DMS 273 (cell line): ENCODE data around the gene TUBA8.
"Not testable (repeated sequence)": the region's sequence is repeated elsewhere in the genome, so short reads cannot be mapped to it uniquely, and the experiment has no call there.

Experiments used
- DNase-seq: peaks from one replicate; lab custom pipeline; 2025; ENCODE audit not compliant: unreplicated experiment; lab: John Stamatoyannopoulos, UW

Gene TUBA8

GRCh38 chr22:18110194-18110953 lies at the start of gene TUBA8:
Gene TUBA8, plus strand, starts transcription at chr22:18110809. Its CDS starts 57 bp downstream, at chr22:18110866.
- peak; percentile 72 for DNase-seq

- DNase-seq: no peak
Measured at GRCh38 chr22:18062421-18062820, 48.2 kb upstream of the TUBA8 start.

GRCh38 chr22:18063306-18063705 lies 47.3 kb upstream of the TUBA8 start:
- DNase-seq: no peak

DNA sequence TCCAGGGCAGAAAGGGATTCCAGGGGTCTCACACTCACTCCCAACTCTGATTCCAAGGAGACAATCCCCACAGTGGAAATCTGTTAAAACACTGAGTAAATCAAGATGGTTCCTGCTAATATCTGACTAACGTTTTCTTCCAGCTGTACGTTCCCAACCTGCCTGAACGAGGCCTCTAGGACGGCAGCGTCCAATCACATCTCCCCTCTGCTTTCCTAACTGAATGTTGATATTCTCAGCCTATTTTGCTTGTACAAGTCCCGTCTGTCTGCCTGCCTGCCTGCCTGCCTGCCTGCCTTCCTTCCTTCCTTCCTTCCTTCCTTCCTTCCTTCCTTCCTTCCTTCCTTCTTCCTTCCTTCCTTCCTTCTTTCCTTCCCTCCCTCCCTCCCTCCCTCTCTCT lies 46.9 kb upstream of the TUBA8 start:
- DNase-seq: not testable (repeated sequence)

DNA sequence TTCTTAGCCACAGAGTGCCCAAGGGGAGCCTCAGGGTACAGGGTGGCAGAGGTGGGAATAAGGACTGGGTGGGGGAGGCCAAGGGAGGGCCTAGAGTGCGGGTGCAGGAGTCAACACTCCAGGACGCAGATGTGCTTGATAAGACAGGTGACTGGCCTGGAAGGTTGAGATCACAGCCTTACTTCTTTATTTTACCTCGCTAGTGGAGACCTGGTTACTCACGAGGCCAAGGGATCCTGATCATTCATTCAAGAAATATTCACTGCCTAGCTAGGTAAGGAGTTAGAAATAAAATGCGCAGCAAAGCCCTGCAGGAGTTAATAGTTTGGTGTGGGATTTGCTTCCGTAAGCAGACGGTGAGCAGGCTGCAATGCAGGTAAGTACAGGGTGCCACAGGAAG lies 46.0 kb upstream of the TUBA8 start:
- DNase-seq: no peak

- no peak for DNase-seq
Measured at GRCh38 chr22:18065256-18065655, 45.4 kb upstream of the TUBA8 start.

DNA sequence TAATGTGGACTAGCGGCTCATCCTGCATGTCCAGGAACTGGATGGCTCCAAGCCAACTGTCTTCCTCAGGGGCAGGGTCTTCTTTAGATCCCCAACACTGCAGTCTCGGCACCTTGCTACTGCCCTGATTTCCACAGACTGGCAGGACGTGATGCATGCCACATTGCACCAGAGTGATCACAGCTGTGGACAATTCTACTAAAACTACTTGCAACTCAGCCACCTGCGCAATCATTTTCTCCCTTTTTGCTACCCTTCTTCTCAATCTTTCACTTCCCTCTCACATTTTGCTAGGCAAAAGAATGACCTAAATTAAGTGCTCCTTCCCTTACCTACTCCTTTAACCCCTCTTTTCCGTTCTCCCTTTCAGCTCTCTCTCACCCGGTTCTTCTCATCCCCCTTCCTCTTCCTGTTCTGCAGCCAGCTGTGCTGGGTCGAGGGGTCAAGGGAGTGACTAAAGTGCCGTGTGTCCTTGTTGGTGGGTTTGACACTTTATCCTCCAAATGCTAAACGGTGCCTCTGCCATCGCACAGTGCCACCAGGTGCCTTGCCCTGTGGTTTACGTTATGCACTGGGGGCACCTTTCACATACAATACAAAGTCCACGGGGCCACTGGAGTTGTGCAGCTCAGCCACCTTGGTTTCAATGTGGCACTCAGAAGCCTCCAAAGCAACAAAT lies 44.3 kb upstream of the TUBA8 start:
- no peak for DNase-seq

- no peak for DNase-seq
Measured at GRCh38 chr22:18067121-18067520, 43.5 kb upstream of the TUBA8 start.

- DNase-seq: no peak
Measured at GRCh38 chr22:18067548-18068341, 42.9 kb upstream of the TUBA8 start.

DNA sequence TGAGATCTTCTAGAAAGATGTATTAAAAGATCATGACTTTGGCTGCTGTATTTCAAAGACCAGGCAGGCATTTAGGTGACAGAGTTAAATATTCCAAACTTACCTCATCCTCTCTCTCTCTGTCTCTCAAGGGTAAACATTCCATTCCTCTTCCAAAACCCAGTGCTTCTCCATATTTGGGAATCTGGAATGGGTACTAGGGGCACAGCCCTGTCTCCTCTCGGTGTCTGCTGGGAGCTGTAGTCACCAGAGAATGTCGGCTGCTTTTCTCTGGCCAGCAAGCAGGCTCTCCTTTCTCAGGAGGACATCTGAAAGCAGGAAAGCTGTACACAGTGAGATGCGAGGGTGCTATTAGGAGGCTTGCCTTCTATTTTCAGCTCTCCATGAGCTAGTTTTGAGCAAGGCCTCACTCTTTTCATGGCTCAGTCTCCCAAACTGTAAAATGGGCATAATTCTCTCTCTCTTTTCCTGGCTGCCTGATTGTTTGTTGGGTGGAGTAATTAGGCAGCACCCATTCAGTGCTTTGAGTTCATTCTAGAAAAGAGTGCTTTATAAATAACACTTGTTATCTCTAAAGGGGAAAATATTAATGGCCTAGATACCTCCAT lies 42.1 kb upstream of the TUBA8 start:
- DNase-seq: no peak

- no peak for DNase-seq
Measured at GRCh38 chr22:18069041-18069440, 41.6 kb upstream of the TUBA8 start.

GRCh38 chr22:18070041-18070440 lies 40.6 kb upstream of the TUBA8 start:
- DNase-seq: no peak

DNA sequence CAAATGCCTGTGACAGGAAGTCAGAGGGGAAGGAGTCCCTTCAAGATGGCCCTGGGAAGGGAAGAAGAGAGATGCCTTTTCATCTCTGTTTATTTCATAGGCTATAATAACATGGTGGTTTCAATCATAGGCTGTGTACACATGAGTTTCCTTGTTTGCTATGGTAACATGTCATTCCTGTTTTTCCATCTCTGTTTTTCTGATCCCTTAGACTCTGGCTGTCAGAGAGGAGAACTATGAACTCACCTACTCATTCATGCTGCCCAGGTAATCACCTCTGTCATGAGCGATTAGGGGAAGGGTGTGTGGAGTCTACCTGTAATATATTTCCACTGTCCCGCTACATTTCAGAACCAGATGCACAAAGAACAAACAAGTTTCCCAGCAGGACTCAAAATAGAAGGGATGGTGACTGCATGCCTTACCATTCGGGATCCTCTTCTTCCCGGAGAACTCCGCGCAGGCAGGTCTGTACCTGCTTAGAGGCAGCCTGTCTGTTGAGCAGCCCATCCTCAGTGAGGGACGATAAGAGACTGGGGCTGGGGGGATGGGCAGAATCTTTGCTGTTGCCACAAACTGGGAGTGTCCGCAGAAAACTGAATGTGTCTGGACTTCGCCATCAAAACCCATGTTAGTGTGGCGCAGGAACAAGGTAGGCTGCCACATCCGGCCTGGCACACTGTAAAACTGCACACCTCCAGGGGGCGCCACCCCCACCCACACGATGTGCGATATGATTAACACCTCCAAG lies 39.9 kb upstream of the TUBA8 start:
- DNase-seq: no peak

DNA sequence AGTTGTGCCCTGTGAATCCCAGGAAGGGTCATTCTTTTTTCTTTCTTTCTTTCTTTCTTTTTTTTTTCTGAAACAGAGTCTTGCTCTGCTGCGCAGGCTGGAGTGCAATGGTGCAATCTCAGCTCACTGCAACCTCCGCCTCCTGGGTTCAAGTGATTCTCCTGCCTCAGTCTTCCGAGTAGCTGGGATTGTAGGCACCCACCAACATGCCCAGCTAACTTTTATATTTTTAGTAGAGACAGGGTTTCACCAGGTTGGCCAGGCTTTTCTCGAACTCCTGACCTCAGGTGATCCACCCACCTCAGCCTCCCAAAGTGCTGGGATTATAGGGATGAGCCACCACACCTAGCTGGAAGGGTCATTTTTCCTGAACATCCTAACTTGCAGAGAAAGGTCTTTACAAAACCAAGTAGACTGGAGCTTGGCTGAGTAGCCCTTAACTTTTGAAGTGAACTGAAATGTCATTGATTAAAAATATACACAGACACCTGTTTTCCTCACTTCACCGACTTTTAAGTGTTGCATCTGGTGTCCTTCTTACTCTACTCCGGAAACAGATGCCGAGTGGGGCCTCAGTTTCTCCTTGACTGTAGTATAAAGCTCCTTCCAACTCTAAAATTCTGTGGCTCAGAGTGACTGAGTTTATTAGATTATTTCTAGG lies 39.2 kb upstream of the TUBA8 start:
- DNase-seq: not testable (repeated sequence)

- DNase-seq: no peak
Measured at GRCh38 chr22:18071968-18072310, 38.7 kb upstream of the TUBA8 start.

DNA sequence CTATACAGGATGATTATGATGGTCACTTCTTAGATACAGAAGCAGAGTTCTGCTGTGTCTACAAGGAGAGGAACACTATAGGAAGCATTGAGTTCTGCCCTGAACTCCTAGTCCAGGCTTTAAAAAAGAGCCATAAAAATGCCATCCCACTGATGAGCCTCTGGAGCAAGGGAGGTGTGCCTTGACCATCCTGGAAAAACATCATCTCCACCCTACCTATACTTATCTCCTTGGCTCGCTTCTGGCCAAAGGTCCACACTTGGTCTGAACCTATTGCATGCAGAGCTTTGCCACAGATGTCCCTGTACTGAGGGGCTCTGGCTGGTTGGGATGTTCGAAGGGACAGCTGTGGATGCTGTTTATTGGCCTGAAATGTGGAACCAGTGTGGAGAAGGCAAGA lies 37.1 kb upstream of the TUBA8 start:
- DNase-seq: no peak

DNA sequence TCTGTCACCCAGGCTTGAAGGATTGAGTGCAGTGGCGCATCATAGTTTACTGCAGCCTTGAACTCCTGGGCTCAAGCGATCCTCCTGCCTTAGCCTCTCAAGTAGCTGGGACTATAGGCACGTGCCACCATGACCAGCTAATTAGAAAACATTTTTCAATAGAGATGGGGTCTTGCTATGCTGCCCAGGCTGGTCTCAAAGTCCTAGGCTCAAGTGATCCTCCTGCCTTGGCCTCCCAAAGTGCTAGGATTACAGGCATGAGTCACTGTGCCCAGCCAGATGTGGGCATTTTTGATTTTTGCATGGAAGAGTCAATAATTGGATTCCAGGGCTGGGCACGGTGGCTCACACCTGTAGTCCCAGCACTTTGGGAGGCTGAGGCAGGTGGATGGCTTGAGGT lies 36.7 kb upstream of the TUBA8 start:
- not testable (repeated sequence) for DNase-seq

GRCh38 chr22:18075101-18075719 lies 35.4 kb upstream of the TUBA8 start:
- no peak for DNase-seq

GRCh38 chr22:18075720-18076497 lies 34.7 kb upstream of the TUBA8 start:
- peak; percentile 90 for DNase-seq
